Fibroblast of lung (primary cell): ENCODE measurements around the gene ROBO1.

Experiments
- CTCF ChIP-seq, 2 donors: IDR thresholded peaks in 1 of 2; conservative IDR thresholded peaks in 1 of 2; 1 replicate in 1 of 2; 2 replicates in 1 of 2; pipeline ENCODE4 v1.5.1; 2011 to 2012; ENCODE audit warnings: low read length in 2 of 2, control low read depth in 1 of 2, inconsistent platforms in 1 of 2, low read depth in 1 of 2, mild to moderate bottlenecking in 1 of 2
- EZH2 ChIP-seq: IDR thresholded peaks from 2 replicates; pipeline ENCODE4 v1.5.1; 2012; ENCODE audit warnings: low read length, control low read depth, mild to moderate bottlenecking; ENCODE audit errors: missing control alignments

DNA sequence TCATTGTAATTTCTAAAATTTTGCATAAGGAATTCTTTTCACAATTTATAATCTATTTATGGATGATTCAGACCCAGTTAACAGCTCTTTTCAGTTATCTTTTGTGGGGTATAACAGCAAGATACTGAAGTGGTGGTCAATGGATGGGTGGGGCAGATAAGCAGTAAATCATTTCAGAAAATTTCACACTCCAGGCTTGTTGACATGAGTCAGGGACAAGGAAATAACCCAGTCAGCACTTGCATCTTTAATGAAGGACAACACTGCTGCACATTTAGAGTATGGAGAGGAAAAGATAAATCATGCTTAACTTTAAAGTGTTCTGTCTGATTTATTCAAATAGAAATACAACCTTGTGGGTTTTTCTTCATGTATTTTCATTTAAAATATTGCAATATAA lies 181.6 kb downstream of the ROBO1 start:
- TF ChIP-seq CTCF (conservative IDR thresholded peaks at IDR 0.05 in 1 of 2, IDR thresholded peaks at IDR 0.05 in 1 of 2; ENCODE audit: low read depth in 1 of 2, low read length in 2 of 2) = no peak
- no peak for TF ChIP-seq EZH2
